DMS153 treated with DMSO at 0.1 percent for 48 hours (cell line): Measurements from ENCODE around the gene CRISPLD2.
"Not testable (repeated sequence)": the region's sequence is repeated elsewhere in the genome, so short reads cannot be mapped to it uniquely, and the experiment has no call there.

Source experiments
- DNase-seq: peaks from one replicate; lab custom pipeline; 2025; ENCODE audit not compliant: unreplicated experiment; lab: John Stamatoyannopoulos, UW

CRISPLD2 gene

GRCh38 chr16:84926462-84926861 is 106.7 kb downstream of the CRISPLD2 start:
- DNase-seq: no peak

GRCh38 chr16:84927621-84928591 is 108.1 kb downstream of the CRISPLD2 start:
- no peak for DNase-seq

- DNase-seq: no peak
These were observed 109.1 kb downstream of the CRISPLD2 start for GRCh38 chr16:84928679-84929420.

- DNase-seq: no peak
These were observed 109.9 kb downstream of the CRISPLD2 start for GRCh38 chr16:84929421-84930297.

GRCh38 chr16:84930298-84931106 is 110.7 kb downstream of the CRISPLD2 start:
- no peak for DNase-seq

GRCh38 chr16:84931107-84931494 is 111.3 kb downstream of the CRISPLD2 start:
- no peak for DNase-seq

GRCh38 chr16:84931506-84931905 is 111.7 kb downstream of the CRISPLD2 start:
- DNase-seq: no peak

- no peak for DNase-seq
These were observed 112.9 kb downstream of the CRISPLD2 start for GRCh38 chr16:84932681-84933080.

GRCh38 chr16:84933774-84934631 is 114.2 kb downstream of the CRISPLD2 start:
- DNase-seq: no peak

GRCh38 chr16:84937196-84938005 is 117.6 kb downstream of the CRISPLD2 start:
- no peak for DNase-seq

- not testable (repeated sequence) for DNase-seq
These were observed 118.8 kb downstream of the CRISPLD2 start for GRCh38 chr16:84938616-84939015.

- DNase-seq: no peak
These were observed 121.1 kb downstream of the CRISPLD2 start for GRCh38 chr16:84940670-84941551.

- no peak for DNase-seq
These were observed 122.1 kb downstream of the CRISPLD2 start for GRCh38 chr16:84941921-84942320.

- DNase-seq: no peak
These were observed 123.0 kb downstream of the CRISPLD2 start for GRCh38 chr16:84942786-84943185.

GRCh38 chr16:84943620-84944019 is 123.8 kb downstream of the CRISPLD2 start:
- DNase-seq: no peak

- DNase-seq: no peak
These were observed 127.2 kb downstream of the CRISPLD2 start for GRCh38 chr16:84947022-84947421.
